ENCODE data around the gene FNTB.
"Not testable (repeated sequence)": the region's sequence is repeated elsewhere in the genome, so short reads cannot be mapped to it uniquely, and the experiment has no call there.

The FNTB gene

DNA sequence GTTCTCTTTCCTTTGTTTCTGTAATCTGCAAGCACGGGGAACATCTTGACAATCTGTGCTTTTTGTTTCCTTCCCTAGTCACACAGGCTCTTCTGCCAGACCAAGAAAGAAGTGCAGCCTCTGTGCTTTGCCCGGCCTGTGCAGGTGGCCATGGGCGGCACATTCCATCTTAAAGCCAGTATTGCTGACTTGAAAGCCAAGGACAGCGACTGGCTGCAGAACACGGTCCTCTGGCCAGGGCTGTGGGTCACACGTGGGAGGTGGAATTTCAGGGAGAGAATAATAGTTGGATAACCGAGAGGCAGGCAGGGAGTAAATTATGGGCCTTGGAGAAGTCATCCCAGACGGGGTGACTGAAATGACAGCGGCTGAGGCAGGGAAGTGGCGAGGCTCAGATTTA, 24.8 kb downstream of the FNTB start:
- no peak for FAIRE-seq
- DNase-seq (ENCODE audit: low spot score): no peak

DNA sequence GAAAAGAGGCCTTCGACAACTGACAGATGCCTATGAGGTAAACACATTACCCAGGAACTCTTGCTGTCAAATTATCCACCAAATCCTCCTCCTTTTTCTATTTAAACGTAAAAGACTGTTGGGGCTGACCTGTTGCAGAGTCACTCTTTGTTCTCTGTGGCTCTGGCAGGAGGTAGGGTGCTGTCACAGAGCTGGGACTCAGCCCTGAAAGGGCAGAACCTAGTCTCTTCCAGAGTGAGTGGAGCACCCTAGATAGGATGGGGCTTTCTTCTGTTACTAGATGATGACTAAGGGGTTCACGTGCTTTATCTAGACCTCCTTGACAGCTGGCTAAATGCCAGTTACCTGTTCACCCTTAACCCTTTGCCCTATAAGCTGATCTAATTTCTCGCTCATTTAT, 25.7 kb downstream of the FNTB start:
- DNase-seq (ENCODE audit: low spot score) (no peak), FAIRE-seq (no peak)

- FAIRE-seq: no peak
- DNase-seq (ENCODE audit: low spot score): no peak
Measured at GRCh38 chr14:65015391-65015790, 28.7 kb downstream of the FNTB start.

DNA sequence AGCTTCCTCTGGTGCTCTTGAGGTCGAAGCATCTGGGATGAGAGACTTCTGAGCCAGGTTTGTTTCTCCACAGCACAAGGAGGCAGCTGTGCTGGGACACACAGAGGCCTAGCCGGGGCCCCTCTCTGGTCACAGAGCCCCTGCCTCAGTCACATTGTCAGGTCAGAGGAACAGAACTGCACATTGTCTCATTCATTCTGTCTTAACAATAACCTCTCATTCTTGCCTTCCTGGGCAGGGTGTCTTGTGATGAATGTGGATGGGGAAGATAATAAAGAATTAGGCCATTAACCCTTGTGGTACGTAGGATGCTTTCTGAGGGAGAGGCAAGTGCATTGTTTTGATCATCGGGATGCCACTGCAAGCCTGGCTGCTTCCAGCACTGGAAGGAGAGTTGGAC, 29.8 kb downstream of the FNTB start:
- no peak for FAIRE-seq
- DNase-seq (ENCODE audit: low spot score): no peak

DNA sequence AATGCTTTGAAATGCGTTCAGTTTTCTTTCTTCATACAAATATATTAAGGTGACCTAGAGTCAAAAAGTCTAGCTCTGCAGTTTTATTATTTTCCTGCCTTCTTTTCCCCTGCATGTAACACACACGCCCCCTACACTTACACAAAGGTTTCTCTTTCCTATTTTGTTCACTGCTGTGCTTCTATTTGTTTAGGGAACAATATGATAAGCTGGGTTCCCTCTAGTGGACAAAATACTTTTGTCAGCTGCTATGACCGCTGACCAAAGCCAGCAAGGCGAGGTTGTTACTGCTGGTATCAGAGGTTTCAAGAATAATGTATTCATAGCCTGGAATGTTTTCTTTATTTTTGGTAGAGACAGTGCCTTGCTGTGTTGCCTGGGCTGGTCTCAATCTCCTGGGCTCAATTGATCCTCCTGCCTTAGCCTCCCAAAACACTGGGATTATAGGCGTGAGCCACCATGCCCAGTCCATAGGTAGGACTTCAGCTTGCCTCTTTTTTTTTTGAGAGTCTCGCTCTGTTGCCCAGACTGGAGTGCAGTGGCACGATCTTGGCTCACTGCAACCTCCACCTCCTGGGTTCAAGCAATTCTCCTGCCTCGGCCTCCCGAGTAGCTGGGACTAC, 33.4 kb downstream of the FNTB start:
- DNase-seq (ENCODE audit: low spot score): peak; percentile 20
- FAIRE-seq: no peak

GRCh38 chr14:65024957-65025356, 38.3 kb downstream of the FNTB start:
- no peak for DNase-seq (ENCODE audit: low spot score)
- no peak for FAIRE-seq

- FAIRE-seq: no peak
Measured at GRCh38 chr14:65025818-65026217, 39.1 kb downstream of the FNTB start.

DNA sequence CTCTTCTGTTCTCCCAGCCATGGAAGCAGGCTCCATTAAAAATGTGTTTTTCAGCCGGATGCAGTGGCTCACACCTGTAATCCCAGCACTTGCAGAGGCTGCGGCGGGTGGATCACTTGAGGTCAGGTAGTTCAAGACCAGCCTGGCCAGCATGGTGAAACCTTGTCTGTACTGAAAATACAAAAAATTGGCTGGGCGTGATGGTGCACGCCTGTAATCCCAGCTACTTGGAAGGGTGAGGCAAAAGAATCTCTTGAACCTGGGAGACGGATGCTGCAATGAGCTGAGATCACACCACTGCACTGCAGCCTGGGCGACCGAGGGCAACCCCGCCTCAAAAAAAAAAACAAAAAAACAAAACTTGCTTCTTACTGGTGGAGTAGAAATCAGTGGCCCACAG, 39.8 kb downstream of the FNTB start:
- no peak for DNase-seq (ENCODE audit: low spot score)
- no peak for FAIRE-seq

More at GRCh38 chr14:65025818-65026217, 39.1 kb downstream of the FNTB start:
- no peak for DNase-seq (ENCODE audit: low spot score)

DNA sequence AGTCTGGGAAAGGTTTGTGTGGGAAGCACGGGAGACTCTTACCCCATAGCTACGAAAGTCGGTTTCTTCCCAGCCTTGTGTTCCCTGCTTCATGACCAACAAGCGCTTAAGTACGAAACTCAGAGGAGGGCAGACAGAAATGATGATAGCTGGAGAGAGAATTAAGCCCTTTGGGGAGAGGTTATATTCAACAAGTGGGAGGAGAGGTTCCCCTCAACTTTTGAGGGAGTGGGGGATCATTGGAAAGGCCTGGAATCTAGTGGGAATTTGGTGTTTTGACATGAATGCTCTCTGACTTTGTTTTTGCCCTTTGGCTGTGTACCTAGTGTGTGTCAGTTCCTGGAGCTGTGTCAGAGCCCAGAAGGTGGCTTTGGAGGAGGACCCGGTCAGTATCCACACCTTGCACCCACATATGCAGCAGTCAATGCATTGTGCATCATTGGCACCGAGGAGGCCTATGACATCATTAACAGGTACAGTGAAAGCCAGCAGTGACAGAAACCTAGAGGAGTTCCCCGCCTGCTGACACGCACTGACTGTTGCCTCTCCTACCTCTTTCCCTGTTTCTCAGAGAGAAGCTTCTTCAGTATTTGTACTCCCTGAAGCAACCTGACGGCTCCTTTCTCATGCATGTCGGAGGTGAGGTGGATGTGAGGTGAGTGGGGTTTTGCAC, 40.6 kb downstream of the FNTB start:
- DNase-seq (ENCODE audit: low spot score): no peak
- FAIRE-seq: no peak

GRCh38 chr14:65028937-65029336, 42.2 kb downstream of the FNTB start:
- DNase-seq (ENCODE audit: low spot score) (no peak), FAIRE-seq (no peak)

DNA sequence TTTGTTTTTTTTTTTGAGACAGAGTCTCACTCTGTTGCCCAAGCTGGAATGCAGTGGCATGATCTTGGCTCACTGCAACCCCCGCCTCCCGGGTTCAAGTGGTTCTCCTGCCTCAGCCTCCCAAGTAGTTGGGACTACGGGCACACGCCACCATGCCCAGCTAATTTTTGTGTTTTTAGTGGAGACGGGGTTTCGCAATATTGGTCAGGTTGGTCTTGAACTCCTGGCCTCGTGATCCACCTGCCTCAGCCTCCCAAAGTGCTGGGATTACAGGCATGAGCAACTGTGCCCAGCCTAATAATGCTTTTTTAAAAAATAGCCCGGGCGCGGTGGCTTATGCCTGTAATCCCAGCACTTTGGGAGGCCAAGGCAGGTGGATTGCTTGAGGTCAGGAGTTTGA, 44.6 kb downstream of the FNTB start:
- not testable (repeated sequence) for FAIRE-seq

GRCh38 chr14:65032319-65032718, 45.6 kb downstream of the FNTB start:
- FAIRE-seq: no peak

More for the DNA sequence above, 44.6 kb downstream of the FNTB start:
- DNase-seq (ENCODE audit: low spot score): not testable (repeated sequence)

DNA sequence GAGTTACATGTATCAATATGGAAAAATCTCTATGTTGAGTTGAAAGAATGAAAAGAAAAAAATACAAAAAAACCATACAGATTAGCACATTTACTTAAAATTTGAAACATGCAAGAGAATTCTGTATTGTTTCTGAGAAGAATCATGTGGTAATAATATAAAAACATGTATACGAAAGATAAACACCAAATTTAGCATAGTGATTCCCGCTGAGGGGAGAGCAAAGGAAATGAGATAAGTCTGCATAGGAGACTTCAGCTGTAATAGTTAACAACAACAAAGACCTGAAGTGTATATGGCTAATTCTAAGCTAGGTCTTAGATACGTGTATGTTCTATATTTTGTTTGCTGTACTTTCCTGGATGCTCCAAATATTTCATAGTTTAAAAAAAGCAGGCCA, 46.5 kb downstream of the FNTB start:
- no peak for DNase-seq (ENCODE audit: low spot score)
- no peak for FAIRE-seq

More at GRCh38 chr14:65032319-65032718, 45.6 kb downstream of the FNTB start:
- no peak for DNase-seq (ENCODE audit: low spot score)

DNA sequence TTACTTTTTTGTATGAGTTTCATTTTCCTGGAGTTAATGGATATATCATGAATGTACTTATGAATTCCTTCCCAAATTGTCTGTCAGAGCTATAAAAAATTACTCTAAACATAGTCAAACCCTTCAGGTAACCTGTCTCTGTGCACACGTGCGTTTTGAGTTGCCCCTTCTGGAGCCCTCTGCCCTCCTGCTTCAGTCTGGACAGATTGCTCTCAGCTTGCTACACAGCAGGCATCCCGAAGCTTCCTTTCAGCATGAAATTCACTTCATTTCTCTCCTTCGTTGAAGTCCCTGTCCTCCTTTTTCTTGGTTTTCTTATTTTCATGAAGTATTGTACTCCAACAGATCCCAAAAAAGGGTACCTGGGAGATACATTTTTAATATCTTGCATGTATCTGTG, 47.3 kb downstream of the FNTB start:
- no peak for FAIRE-seq

DNA sequence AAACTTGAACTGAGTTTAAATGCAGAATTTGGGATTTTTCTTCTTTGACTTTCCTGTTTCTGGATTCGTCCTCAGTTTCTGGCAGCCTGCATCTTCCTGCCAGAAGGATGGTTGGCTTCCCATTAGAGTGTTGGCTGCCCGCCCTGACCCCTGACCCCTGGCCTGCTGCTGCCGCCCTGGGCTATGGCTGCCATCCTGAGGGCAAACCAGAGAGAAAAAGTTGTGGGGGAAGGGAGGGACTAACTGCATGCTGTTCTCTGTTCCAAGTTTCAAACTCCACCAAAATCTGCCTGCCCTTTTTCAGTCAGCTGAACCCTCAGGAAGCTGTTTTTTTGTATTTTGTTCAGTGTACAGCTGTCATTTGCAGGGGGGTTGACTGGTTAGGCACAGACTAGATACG, 48.4 kb downstream of the FNTB start:
- no peak for DNase-seq (ENCODE audit: low spot score)
- no peak for FAIRE-seq

More for the DNA sequence above, 47.3 kb downstream of the FNTB start:
- DNase-seq (ENCODE audit: low spot score): no peak

- FAIRE-seq (no peak), DNase-seq (ENCODE audit: low spot score) (no peak)
Measured at GRCh38 chr14:65038966-65039365, 52.3 kb downstream of the FNTB start.

GRCh38 chr14:65040666-65041433, 54.2 kb downstream of the FNTB start:
- FAIRE-seq (no peak), DNase-seq (ENCODE audit: low spot score) (no peak)

DNA sequence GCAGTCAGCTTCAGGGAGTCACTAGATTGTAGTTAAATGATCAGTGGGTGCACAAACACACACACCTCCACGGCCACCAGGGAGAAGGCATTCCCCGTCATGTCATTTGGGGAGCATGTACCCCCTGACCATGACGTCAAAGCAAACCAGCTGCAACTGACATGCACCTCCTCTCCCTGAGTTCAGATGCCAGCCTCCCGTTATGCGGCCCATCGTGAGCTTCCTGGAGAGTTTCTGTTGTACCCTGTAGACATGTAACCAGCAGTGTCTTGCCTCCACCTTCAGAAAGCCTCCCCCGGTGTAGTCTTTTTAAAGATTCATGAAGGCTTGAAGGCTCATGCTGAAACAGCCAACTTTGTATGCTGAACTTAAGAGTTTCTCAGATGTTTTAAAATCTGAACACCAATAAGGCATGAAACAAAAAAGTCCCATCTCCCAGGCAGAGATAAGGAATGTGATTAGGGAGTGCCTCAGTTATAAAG, 54.8 kb downstream of the FNTB start:
- DNase-seq (ENCODE audit: low spot score) (no peak), FAIRE-seq (no peak)

DNA sequence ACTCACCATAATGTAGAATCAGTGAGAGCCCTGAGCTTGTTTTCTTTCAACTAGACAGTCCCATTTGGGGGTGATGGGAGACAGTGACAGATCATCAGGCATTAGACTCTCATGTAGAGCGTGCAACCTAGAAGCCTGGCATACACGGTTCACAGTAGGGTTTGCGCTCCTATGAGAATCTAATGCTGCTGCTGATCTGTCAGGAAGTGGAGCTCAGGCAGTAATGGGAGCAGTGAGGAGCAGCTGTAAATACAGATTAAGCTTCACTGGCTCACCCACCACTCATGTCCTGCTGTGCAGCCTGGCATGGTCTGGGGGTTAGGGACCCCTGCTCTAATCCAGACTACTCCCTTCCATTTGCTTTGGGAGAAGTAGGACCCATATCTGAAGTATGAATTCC, 55.6 kb downstream of the FNTB start:
- DNase-seq (ENCODE audit: low spot score) (no peak), FAIRE-seq (no peak)

GRCh38 chr14:65042731-65043372, 56.2 kb downstream of the FNTB start:
- DNase-seq (ENCODE audit: low spot score) (no peak), FAIRE-seq (no peak)

DNA sequence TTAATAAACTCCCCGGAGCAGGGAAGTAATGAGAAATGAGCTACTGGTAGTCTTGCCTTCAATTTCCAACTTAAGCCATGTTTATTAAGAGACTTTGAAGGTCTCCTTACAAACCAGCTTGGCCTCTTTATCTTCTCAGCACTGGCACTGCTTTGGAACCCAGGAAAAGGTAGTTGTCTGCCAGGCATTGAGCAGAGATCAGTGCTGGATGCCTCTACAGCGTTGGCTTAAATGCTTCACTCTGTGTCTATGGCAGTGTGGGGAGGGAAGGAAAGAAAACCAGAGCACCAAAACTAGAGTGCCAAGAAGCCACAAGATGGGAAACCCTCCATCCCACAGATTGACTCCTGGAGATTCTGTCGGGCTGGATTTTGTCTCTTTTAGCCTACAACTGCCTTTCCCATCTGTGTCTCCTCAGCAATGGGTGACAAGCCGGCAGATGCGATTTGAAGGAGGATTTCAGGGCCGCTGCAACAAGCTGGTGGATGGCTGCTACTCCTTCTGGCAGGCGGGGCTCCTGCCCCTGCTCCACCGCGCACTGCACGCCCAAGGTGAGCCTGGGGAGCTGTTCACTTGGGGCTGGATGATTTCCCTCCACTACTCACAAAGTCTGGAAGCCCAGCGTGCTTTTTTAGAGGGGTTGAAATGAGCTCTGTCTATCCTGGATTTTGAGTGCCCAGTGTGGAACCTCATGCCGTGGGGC, 57.3 kb downstream of the FNTB start:
- DNase-seq (ENCODE audit: low spot score): no peak
- FAIRE-seq: no peak

Measured in RCC 7860 (cell line).